Dermis microvascular lymphatic vessel endothelial cell (primary cell): Measurements from ENCODE around the gene SIVA1. TPM values are rescaled to one million over a fixed set of nuclear protein-coding genes. Genes with fewer than 3 reads are reported as not detected.

Experiments used
- DNase-seq, 2 donors: peaks; one replicate each; pipeline versions ENCODE4 v3.0.0 to v3.0.0-alpha.2; 2010; ENCODE audit warnings: low read depth in 2 of 2
- total RNA-seq: library from RNA; depleted of rRNA; stranded (reverse); fragments of >200 nt; gene quantifications from 2 replicates; pipeline ENCODE4 v1.2.1, GENCODE V29; 2014

SIVA1 gene
- 79.8 and 97.4 TPM in 2 replicates for total RNA-seq

DNA sequence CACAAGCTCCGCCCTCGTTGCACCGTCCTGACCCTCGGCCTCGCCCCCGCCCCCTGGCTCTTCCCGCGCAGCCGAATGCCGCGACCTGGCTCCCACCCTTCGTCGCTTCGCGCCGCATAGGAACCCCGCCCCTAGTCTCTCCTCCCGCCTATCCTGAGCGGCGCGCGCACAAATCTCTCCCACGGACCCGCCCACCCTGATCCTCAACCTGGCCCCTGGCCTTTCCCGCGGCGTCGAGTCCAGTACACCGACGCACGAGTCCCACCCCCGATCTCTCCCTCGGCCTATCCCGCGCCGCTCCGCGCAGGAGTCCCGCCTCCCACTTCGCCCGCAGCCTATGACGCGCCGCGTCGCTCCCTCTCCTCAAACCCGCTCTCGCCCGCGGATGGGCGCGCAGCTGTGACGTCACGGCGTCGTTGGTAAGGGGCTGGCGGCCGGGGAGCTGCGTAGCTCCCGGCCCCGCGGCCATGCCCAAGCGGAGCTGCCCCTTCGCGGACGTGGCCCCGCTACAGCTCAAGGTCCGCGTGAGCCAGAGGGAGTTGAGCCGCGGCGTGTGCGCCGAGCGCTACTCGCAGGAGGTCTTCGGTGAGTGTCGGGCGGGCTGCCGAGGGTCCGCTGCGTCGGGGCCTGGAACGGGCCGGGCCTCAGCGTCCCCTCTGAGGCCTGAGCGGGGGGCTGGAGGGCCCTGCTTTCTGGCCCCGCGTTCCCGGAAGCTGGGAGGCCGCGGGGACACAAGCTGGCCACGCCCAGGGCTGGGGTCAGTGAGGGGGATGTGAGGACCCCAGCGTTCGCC lies at the start of gene SIVA1:
Gene SIVA1, plus strand, starts transcription at position 413 of the 793 bp plus-strand sequence. Its CDS starts 55 bp downstream, at position 468.
- peak; percentile 99 to 100 for DNase-seq

DNA sequence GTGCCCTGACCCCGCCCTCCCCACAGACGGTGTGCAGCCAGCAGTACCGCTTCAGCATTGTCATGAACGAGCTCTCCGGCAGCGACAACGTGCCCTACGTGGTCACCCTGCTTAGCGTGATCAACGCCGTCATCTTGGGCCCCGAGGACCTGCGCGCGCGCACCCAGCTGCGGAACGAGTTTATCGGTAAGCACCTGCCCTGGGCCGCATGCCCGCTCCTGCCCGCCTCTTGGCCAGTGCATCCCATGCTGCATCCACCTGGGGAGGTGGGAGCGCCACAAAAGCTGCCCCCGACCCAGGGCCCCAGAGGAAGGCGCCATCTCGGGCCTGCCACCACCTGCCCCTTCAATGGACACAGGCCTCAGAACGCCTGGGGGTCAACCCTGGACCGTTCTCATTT lies 49.7 kb upstream of the SIVA1 start:
- no peak for DNase-seq

GRCh38 chr14:104704252-104704651 lies 48.7 kb upstream of the SIVA1 start:
- DNase-seq, result no peak

GRCh38 chr14:104705340-104706047 lies 47.5 kb upstream of the SIVA1 start:
- no peak for DNase-seq

- DNase-seq, result no peak
Observed at GRCh38 chr14:104706733-104707607, 46.0 kb upstream of the SIVA1 start.

DNA sequence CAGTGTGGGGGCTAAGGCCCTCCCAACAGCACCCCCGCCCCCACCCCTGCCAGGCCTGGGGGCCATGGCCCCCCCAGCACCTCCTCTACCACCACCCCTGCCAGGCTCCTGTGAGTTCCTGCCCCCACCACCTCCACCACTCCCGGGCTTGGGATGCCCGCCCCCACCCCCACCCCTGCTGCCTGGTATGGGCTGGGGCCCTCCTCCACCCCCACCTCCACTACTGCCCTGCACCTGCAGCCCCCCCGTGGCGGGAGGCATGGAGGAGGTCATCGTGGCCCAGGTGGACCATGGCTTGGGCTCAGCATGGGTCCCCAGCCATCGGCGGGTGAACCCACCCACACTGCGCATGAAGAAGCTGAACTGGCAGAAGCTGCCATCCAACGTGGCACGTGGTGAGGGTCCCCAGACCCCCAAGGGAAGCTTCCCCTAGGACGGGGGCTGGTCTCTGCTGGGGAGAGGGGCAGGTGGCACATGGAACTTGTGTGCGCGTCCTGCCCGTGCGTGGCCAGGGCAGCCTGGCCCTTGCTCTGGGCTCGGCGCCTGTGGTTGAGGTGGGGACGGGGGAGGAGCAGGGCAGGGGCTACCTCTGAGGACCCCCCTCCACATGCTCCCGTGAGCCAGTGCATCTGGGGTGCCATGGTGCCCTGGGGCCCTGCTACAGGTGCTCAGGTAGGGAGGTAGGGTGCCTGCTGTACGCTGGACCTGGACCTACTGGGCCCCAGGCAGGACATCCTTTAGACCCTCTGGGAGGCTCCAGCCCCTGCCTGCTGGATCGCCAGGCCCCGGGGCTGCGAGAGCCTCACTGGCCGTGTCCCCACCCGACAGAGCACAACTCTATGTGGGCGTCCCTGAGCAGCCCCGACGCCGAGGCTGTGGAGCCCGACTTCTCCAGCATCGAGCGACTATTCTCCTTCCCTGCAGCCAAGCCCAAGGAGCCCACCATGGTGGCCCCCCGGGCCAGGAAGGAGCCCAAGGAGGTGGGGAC lies 45.0 kb upstream of the SIVA1 start:
- DNase-seq, result no peak

DNA sequence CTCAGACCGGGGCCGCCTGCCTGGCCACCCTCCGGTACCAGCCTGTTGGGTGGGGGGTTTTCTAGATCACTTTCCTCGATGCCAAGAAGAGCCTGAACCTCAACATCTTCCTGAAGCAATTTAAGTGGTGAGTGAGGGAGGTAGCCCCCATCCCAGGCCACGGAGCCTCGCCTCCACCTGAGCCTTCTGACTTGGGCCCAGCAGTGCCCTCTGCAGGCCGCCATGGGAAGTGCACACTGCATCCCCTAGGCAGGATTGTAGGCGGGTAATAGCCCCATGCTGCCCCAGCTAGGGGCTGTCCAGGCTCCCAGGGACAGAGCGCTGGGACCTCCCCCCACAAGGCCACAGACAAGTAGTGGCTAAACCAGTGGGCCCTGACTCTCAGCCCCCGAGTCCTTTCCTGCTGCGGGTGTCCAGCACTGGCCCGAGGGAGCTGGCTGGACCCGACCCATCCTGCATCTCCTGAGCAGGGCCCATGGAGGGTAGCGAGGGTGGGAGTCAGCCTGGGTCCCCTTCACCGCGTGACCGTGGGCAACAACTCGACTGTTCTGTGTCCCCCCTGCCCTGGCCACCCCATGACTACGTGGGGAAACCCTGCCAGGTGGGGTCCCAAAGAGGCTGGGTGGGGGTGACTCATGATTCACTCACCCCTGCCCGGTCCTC lies 44.2 kb upstream of the SIVA1 start:
- peak in 1 of 2 donors; percentile 57 for DNase-seq

GRCh38 chr14:104709387-104710039 lies 43.4 kb upstream of the SIVA1 start:
- no peak for DNase-seq

- no peak for DNase-seq
Observed at GRCh38 chr14:104710071-104710735, 42.7 kb upstream of the SIVA1 start.

DNA sequence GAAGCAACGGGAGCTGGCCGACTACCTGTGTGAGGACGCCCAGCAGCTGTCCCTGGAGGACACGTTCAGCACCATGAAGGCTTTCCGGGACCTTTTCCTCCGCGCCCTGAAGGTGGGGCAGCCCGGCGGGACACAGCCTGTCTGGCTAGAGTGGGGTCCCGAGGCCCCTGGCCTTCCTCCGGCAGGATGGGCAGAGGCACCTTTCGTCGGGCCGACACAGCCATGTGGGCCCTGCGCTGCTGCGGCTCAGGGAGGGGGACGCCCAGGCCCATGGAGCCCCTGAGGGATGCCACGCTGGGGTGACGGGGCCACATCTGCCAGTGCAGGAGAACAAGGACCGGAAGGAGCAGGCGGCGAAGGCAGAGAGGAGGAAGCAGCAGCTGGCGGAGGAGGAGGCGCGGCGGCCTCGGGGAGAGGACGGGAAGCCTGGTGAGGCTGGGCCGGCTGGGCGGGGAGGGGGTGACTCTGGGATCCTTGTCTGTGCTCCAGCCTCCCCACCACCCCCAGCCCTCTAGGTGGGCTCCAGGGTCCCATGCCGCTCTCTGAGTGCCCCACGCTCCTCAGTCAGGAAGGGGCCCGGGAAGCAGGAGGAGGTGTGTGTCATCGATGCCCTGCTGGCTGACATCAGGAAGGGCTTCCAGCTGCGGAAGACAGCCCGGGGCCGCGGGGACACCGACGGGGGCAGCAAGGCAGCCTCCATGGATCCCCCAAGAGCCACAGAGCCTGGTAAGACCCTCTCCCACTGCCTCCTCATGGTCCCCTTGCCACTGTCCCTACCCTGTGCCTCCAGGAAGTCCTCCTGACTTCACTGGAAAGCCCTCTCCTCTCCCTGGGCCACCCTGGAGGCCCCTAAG lies 39.8 kb upstream of the SIVA1 start:
- DNase-seq, result no peak

DNA sequence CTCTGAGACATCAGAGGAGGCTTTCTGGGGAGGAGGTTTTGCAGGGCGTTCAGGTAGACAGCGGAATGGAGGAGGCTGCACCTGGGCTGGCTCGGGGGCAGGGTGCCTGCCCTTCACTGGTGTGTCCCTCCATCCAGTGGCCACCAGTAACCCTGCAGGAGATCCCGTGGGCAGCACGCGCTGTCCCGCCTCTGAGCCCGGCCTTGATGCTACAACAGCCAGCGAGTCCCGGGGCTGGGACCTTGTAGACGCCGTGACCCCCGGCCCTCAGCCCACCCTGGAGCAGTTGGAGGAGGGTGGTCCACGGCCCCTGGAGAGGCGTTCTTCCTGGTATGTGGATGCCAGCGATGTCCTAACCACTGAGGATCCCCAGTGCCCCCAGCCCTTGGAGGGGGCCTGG lies 38.9 kb upstream of the SIVA1 start:
- no peak for DNase-seq

- no peak for DNase-seq
Observed at GRCh38 chr14:104714681-104715080, 38.3 kb upstream of the SIVA1 start.

GRCh38 chr14:104715416-104715815 lies 37.5 kb upstream of the SIVA1 start:
- no peak for DNase-seq

GRCh38 chr14:104715871-104716270 lies 37.1 kb upstream of the SIVA1 start:
- no peak for DNase-seq

- no peak for DNase-seq
Observed at GRCh38 chr14:104717137-104717536, 35.8 kb upstream of the SIVA1 start.

DNA sequence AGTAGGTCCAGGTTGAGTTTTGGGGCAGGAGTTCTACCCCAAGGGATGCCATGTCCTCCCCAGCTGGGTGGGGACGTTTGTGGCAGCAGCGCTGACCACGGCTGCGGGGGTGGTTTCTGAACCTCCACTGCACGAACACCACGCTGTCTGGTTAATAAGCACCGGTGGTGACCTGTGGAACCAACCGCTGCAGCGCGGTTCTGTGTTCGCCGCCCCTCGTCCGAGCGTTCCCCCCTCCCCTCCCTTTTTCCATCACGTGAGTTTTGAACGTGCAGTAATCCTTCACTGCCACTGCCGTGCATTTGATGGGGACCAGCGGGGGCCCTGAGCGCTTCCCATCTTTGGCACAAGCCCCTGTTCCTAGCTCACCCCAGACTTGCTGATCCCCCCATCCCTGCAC lies 35.3 kb upstream of the SIVA1 start:
- DNase-seq, result no peak

GRCh38 chr14:104718147-104718546 lies 34.8 kb upstream of the SIVA1 start:
- DNase-seq, result no peak

GRCh38 chr14:104718871-104719270 lies 34.1 kb upstream of the SIVA1 start:
- no peak for DNase-seq
